ENCODE measurements around the gene CPS1.

CPS1 gene

DNA sequence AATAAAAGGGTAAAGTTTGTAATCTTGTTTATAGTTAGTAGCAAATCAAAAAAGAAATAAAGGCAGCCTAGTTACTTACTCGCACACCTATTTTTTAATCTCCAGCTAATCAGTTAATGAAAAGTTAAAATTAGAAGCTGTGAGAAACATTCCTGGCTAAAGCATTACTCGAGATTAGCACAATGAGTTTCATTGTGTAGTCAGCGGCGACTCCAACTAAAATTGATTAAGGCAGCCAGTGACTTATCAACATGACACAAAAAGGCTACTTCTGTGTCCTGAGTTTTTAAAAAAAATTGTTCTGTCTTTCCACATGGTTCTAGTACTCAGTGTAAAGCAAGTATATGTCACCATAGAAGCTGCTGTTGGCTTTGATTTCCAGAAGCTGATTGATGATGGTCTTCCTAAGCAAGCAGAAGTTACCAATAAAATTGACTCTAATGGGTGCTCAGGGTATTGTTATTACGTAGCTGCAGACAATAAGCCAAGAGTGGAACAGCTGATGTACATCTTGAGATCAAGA, 159.2 kb downstream of the CPS1 start:
- DNase-seq, result no peak
- no peak overlapping the region for H3K4me3 ChIP-seq (ENCODE audit: low read depth in 1 of 2, low read length in 2 of 2)
- H3K27me3 ChIP-seq (ENCODE audit: insufficient read depth, low read length, poor library complexity), result no peaks in the 10 kb centered on the region
- H3K27ac ChIP-seq (ENCODE audit: low read length), result no peak overlapping the region
- H3K9ac ChIP-seq (ENCODE audit: low read depth, low read length), result no peak overlapping the region
- ATAC-seq (ENCODE audit: insufficient read depth, low read depth), result no peak
- H3K36me3 ChIP-seq (ENCODE audit: insufficient read depth, low read length), result no peaks in the 10 kb centered on the region
- no peaks in the 10 kb centered on the region for H3K79me2 ChIP-seq (ENCODE audit: insufficient read depth, low read length)
- H3K4me1 ChIP-seq (ENCODE audit: insufficient read depth, low read length), result no peaks in the 10 kb centered on the region
- H4K20me1 ChIP-seq (ENCODE audit: insufficient read depth, low read length), result no peaks in the 10 kb centered on the region
- TF ChIP-seq, protein P1, sequence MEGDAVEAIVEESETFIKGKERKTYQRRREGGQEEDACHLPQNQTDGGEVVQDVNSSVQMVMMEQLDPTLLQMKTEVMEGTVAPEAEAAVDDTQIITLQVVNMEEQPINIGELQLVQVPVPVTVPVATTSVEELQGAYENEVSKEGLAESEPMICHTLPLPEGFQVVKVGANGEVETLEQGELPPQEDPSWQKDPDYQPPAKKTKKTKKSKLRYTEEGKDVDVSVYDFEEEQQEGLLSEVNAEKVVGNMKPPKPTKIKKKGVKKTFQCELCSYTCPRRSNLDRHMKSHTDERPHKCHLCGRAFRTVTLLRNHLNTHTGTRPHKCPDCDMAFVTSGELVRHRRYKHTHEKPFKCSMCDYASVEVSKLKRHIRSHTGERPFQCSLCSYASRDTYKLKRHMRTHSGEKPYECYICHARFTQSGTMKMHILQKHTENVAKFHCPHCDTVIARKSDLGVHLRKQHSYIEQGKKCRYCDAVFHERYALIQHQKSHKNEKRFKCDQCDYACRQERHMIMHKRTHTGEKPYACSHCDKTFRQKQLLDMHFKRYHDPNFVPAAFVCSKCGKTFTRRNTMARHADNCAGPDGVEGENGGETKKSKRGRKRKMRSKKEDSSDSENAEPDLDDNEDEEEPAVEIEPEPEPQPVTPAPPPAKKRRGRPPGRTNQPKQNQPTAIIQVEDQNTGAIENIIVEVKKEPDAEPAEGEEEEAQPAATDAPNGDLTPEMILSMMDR (IDR thresholded peaks at IDR 0.05; ENCODE audit: borderline replicate concordance, extremely low read depth, low read length, poor library complexity, severe bottlenecking), result no peak
- no peak for TF ChIP-seq EZH2 (IDR thresholded peaks at IDR 0.05; ENCODE audit: borderline replicate concordance, low read depth, low read length, severe bottlenecking)
- H3K9me3 ChIP-seq (ENCODE audit: insufficient read depth, low read length, severe bottlenecking), result no peaks in the 10 kb centered on the region
- no peak overlapping the region for H3K4me2 ChIP-seq (ENCODE audit: insufficient read depth, low read length)
- no peak overlapping the region for H2AFZ ChIP-seq (ENCODE audit: low read depth, low read length)

DNA sequence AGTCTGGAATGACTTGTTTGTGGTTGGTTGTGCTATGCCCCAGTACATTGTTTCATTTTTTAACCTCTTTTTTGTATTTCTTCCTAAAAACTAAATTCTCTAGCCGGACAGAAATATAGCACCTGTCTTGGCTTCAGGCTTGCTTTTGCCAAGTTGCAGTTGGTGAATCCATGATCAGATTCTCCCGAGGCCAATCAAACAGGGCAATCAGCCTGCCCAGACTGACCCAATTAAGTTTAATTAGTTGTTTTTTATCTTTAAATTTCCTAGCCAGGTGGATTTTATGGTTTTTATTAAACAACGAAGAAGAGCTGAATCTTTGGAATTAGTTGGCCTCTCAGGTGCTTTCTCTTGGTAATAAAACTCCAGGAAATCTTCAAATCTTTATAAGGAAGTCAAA, 162.1 kb downstream of the CPS1 start:
- no peaks in the 10 kb centered on the region for H4K20me1 ChIP-seq (ENCODE audit: insufficient read depth, low read length)
- no peak for ATAC-seq (ENCODE audit: insufficient read depth, low read depth)
- H3K27me3 ChIP-seq (ENCODE audit: insufficient read depth, low read length, poor library complexity), result no peaks in the 10 kb centered on the region
- no peak overlapping the region for H3K4me2 ChIP-seq (ENCODE audit: insufficient read depth, low read length)
- no peaks in the 10 kb centered on the region for H3K9me3 ChIP-seq (ENCODE audit: insufficient read depth, low read length, severe bottlenecking)
- no peak overlapping the region for H3K4me3 ChIP-seq (ENCODE audit: low read depth in 1 of 2, low read length in 2 of 2)
- no peaks in the 10 kb centered on the region for H3K36me3 ChIP-seq (ENCODE audit: insufficient read depth, low read length)
- H3K9ac ChIP-seq (ENCODE audit: low read depth, low read length), result no peak overlapping the region
- no peaks in the 10 kb centered on the region for H3K4me1 ChIP-seq (ENCODE audit: insufficient read depth, low read length)
- TF ChIP-seq, protein P1 (IDR thresholded peaks at IDR 0.05; ENCODE audit: borderline replicate concordance, extremely low read depth, low read length, poor library complexity, severe bottlenecking), result no peak
- no peak for TF ChIP-seq EZH2 (IDR thresholded peaks at IDR 0.05; ENCODE audit: borderline replicate concordance, low read depth, low read length, severe bottlenecking)
- no peak overlapping the region for H2AFZ ChIP-seq (ENCODE audit: low read depth, low read length)
- no peak for DNase-seq
- no peak overlapping the region for H3K27ac ChIP-seq (ENCODE audit: low read length)
- no peaks in the 10 kb centered on the region for H3K79me2 ChIP-seq (ENCODE audit: insufficient read depth, low read length)

DNA sequence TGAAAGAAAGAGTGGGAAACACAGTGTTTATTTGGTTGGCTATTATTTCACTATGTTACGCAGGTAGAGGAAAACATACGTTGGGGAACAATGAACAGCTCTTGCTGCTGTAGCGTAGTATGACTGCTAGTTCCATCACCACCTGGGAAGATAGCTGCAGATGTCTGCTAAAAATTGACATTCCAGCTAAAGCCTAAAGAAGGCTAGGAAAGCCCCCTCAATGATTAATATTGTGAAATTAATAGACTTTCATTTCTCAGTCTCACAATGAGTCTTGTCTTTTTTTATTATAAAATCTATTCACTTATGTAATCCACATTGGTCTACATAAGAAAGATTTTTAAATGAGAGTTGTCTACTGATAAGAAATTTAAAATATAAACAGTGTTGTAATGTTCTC, 165.7 kb downstream of the CPS1 start:
- DNase-seq, result no peak
- Histone ChIP-seq H2AFZ (ENCODE audit: low read depth, low read length) (no peak overlapping the region), H4K20me1 (ENCODE audit: insufficient read depth, low read length) (no peaks in the 10 kb centered on the region), H3K27ac (ENCODE audit: low read length) (no peak overlapping the region), H3K27me3 (ENCODE audit: insufficient read depth, low read length, poor library complexity) (no peaks in the 10 kb centered on the region), H3K9me3 (ENCODE audit: insufficient read depth, low read length, severe bottlenecking) (no peaks in the 10 kb centered on the region), H3K79me2 (ENCODE audit: insufficient read depth, low read length) (no peaks in the 10 kb centered on the region), H3K36me3 (ENCODE audit: insufficient read depth, low read length) (no peaks in the 10 kb centered on the region), H3K4me1 (ENCODE audit: insufficient read depth, low read length) (no peaks in the 10 kb centered on the region), H3K9ac (ENCODE audit: low read depth, low read length) (no peak overlapping the region), H3K4me2 (ENCODE audit: insufficient read depth, low read length) (no peak overlapping the region), H3K4me3 (ENCODE audit: low read depth in 1 of 2, low read length in 2 of 2) (no peak overlapping the region)
- no peak for ATAC-seq (ENCODE audit: insufficient read depth, low read depth)
- TF ChIP-seq, protein P1 (IDR thresholded peaks at IDR 0.05; ENCODE audit: borderline replicate concordance, extremely low read depth, low read length, poor library complexity, severe bottlenecking), result no peak
- TF ChIP-seq EZH2 (IDR thresholded peaks at IDR 0.05; ENCODE audit: borderline replicate concordance, low read depth, low read length, severe bottlenecking), result no peak

DNA sequence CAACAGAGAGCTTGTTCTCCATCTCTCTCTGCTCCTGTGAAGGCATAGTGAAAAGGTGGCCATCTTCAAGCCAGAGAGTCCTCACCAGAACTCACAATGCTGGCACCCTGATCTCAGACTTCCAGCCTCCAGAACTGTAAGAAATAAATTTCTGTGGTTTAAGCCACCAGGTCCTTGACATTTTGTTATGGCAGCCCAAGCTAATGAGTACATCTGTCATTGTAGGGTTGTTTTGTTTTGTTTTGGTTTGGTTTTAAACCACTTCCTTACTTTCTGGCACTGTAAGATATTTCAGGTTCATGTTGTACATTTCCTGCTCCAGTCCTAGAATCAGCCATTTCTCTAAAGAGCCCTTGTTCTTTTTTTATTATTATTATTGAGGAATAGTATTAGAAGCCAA, 171.2 kb downstream of the CPS1 start:
- Histone ChIP-seq H3K9me3 (ENCODE audit: insufficient read depth, low read length, severe bottlenecking) (no peaks in the 10 kb centered on the region), H4K20me1 (ENCODE audit: insufficient read depth, low read length) (no peaks in the 10 kb centered on the region), H2AFZ (ENCODE audit: low read depth, low read length) (no peak overlapping the region), H3K9ac (ENCODE audit: low read depth, low read length) (no peak overlapping the region), H3K4me3 (ENCODE audit: low read depth in 1 of 2, low read length in 2 of 2) (no peak overlapping the region), H3K36me3 (ENCODE audit: insufficient read depth, low read length) (no peaks in the 10 kb centered on the region), H3K27me3 (ENCODE audit: insufficient read depth, low read length, poor library complexity) (no peaks in the 10 kb centered on the region), H3K4me2 (ENCODE audit: insufficient read depth, low read length) (no peak overlapping the region), H3K4me1 (ENCODE audit: insufficient read depth, low read length) (no peaks in the 10 kb centered on the region), H3K27ac (ENCODE audit: low read length) (no peak overlapping the region), H3K79me2 (ENCODE audit: insufficient read depth, low read length) (no peaks in the 10 kb centered on the region)
- TF ChIP-seq, protein P1 (IDR thresholded peaks at IDR 0.05; ENCODE audit: borderline replicate concordance, extremely low read depth, low read length, poor library complexity, severe bottlenecking), result no peak
- no peak for TF ChIP-seq EZH2 (IDR thresholded peaks at IDR 0.05; ENCODE audit: borderline replicate concordance, low read depth, low read length, severe bottlenecking)
- no peak for ATAC-seq (ENCODE audit: insufficient read depth, low read depth)
- DNase-seq, result no peak

Data from DND-41 (cell line).